K562 (cell line): ENCODE measurements around the gene ARFGAP3. TPM values are rescaled to one million over a fixed set of nuclear protein-coding genes. Genes with fewer than 3 reads are reported as not detected.

Experiments used
- ARID3A ChIP-seq: IDR thresholded peaks from 2 replicates; pipeline ENCODE4 v1.6.1; 2012; ENCODE audit warnings: low read depth, low read length, improper control_type of control experiment, borderline replicate concordance
- CC2D1A ChIP-seq: fragments of 450-650 bp; IDR thresholded peaks from 2 replicates; pipeline ENCODE4 v1.6.1; 2017; ENCODE audit warnings: mild to moderate bottlenecking
- CCNT2 ChIP-seq: IDR thresholded peaks from 2 replicates; pipeline ENCODE4 v1.6.1; 2011; ENCODE audit warnings: borderline replicate concordance, low read depth, mild to moderate bottlenecking, moderate library complexity, mixed read lengths, low read length; ENCODE audit not compliant: insufficient read length; ENCODE audit errors: extremely low read depth
- FOXP1 ChIP-seq: sonication (generic); formaldehyde crosslinking; IDR thresholded peaks from 2 replicates; pipeline ENCODE4 v1.8.0; 2022; ENCODE audit warnings: mild to moderate bottlenecking, missing genetic modification reagents
- HOXB6 ChIP-seq: fragments of 250-450 bp; sonication (Bioruptor Pico); IDR thresholded peaks from 2 replicates; pipeline ENCODE4 v1.5.1; 2022; ENCODE audit warnings: mild to moderate bottlenecking, borderline replicate concordance
- PTRF ChIP-seq: fragments of 450-650 bp; IDR thresholded peaks from 2 replicates; pipeline ENCODE4 v1.6.1; 2016; ENCODE audit warnings: mild to moderate bottlenecking, missing genetic modification characterization, missing compliant biosample characterization
- RB1 ChIP-seq: fragments of 450-650 bp; IDR thresholded peaks from 2 replicates; pipeline ENCODE4 v1.6.1; 2017; ENCODE audit warnings: low read depth, mild to moderate bottlenecking
- SMARCA4 ChIP-seq: fragments of 450-650 bp; IDR thresholded peaks from 2 replicates; pipeline ENCODE4 v1.6.1; 2016
- SRF ChIP-seq, 2 experiments: fragments of 250-450, 450-650 bp in 1 of 2; sonication (Bioruptor Pico) in 1 of 2; sonication (generic) in 1 of 2; formaldehyde crosslinking; IDR thresholded peaks; 2 replicates each; pipeline versions ENCODE4 v1.5.0 to v1.5.1; 2020 to 2022; ENCODE audit warnings: mild to moderate bottlenecking in 1 of 2, missing genetic modification reagents in 1 of 2
- TSC22D4 ChIP-seq: fragments of 450-650 bp; IDR thresholded peaks from 2 replicates; pipeline ENCODE4 v1.6.1; 2016; ENCODE audit warnings: missing genetic modification characterization, missing biosample characterization, control low read depth
- XRCC3 ChIP-seq: fragments of 450-650 bp; IDR thresholded peaks from 2 replicates; pipeline ENCODE4 v1.6.1; 2017; ENCODE audit warnings: mild to moderate bottlenecking, moderate library complexity
- polyA plus RNA-seq, 8 experiments: library from polyadenylated mRNA; depleted of rRNA in 4 of 8; stranded (reverse) in 5 of 8; unstranded in 3 of 8; fragments of >200 nt; fragmentation: Nextera tagmentation in 2 of 8; fragmentation: Illumina TruSeq in 1 of 8; extraction: Ambion mirVana in 2 of 8; extraction: Trizol in 1 of 8; gene quantifications; 2 replicates each; pipeline versions ENCODE4 v1.2.1 to v1.2.3, GENCODE V29; 2011 to 2014; ENCODE audit warnings: inconsistent platforms in 1 of 8, missing spikeins in 1 of 8
- total RNA-seq, 7 experiments: library from RNA; depleted of rRNA in 6 of 7; stranded (reverse); fragments of >200 nt in 6 of 7; fragmentation: Illumina TruSeq in 2 of 7; extraction: Trizol in 2 of 7; gene quantifications; 2 replicates each; pipeline versions ENCODE4 v1.2.1 to v1.2.3, GENCODE V29; 2011 to 2021; ENCODE audit warnings: low replicate concordance in 1 of 7
- TF ChIP-seq, protein P1 (sequence below): fragments of 250-450 bp; sonication (Bioruptor Pico); IDR thresholded peaks from 2 replicates; pipeline ENCODE4 v1.8.0; 2022; ENCODE audit warnings: moderate library complexity, mild to moderate bottlenecking, inconsistent platforms
- TF ChIP-seq, protein P2 (sequence below): fragments of 450-650 bp; IDR thresholded peaks from 2 replicates; pipeline ENCODE4 v1.6.1; 2016; ENCODE audit warnings: mild to moderate bottlenecking, moderate library complexity

Gene ARFGAP3
- total and polyA plus RNA-seq, 9 of the 15 experiments (the other 6 are each of a cell fraction or from before 2014, with no cell fraction given), result 14.2 to 31.9 (median 22.7) TPM

- TF ChIP-seq, protein P1, sequence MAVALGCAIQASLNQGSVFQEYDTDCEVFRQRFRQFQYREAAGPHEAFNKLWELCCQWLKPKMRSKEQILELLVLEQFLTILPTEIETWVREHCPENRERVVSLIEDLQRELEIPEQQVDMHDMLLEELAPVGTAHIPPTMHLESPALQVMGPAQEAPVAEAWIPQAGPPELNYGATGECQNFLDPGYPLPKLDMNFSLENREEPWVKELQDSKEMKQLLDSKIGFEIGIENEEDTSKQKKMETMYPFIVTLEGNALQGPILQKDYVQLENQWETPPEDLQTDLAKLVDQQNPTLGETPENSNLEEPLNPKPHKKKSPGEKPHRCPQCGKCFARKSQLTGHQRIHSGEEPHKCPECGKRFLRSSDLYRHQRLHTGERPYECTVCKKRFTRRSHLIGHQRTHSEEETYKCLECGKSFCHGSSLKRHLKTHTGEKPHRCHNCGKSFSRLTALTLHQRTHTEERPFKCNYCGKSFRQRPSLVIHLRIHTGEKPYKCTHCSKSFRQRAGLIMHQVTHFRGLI (CRISPR knock-in tag), result no peak
- no peak for TF ChIP-seq SMARCA4
- 0 out of 4 replicates have a peak, but pooled peaks of 1 of the 2 experiments have one; percentile 17 for TF ChIP-seq SRF (CRISPR knock-in tag; IDR thresholded peaks at IDR 0.05)
- peak; percentile 94 for TF ChIP-seq FOXP1
- no peak for TF ChIP-seq XRCC3
- TF ChIP-seq HOXB6 (CRISPR knock-in tag), result no peak
- TF ChIP-seq CC2D1A, result no peak
- TF ChIP-seq ARID3A, result no peak
- TF ChIP-seq RB1, result peak; percentile 29; the same call in 1 of the 2 replicates
- TF ChIP-seq TSC22D4, result no peak
- TF ChIP-seq CCNT2, result peak; percentile 39
- TF ChIP-seq PTRF (tag), result no peak
- TF ChIP-seq, protein P2, sequence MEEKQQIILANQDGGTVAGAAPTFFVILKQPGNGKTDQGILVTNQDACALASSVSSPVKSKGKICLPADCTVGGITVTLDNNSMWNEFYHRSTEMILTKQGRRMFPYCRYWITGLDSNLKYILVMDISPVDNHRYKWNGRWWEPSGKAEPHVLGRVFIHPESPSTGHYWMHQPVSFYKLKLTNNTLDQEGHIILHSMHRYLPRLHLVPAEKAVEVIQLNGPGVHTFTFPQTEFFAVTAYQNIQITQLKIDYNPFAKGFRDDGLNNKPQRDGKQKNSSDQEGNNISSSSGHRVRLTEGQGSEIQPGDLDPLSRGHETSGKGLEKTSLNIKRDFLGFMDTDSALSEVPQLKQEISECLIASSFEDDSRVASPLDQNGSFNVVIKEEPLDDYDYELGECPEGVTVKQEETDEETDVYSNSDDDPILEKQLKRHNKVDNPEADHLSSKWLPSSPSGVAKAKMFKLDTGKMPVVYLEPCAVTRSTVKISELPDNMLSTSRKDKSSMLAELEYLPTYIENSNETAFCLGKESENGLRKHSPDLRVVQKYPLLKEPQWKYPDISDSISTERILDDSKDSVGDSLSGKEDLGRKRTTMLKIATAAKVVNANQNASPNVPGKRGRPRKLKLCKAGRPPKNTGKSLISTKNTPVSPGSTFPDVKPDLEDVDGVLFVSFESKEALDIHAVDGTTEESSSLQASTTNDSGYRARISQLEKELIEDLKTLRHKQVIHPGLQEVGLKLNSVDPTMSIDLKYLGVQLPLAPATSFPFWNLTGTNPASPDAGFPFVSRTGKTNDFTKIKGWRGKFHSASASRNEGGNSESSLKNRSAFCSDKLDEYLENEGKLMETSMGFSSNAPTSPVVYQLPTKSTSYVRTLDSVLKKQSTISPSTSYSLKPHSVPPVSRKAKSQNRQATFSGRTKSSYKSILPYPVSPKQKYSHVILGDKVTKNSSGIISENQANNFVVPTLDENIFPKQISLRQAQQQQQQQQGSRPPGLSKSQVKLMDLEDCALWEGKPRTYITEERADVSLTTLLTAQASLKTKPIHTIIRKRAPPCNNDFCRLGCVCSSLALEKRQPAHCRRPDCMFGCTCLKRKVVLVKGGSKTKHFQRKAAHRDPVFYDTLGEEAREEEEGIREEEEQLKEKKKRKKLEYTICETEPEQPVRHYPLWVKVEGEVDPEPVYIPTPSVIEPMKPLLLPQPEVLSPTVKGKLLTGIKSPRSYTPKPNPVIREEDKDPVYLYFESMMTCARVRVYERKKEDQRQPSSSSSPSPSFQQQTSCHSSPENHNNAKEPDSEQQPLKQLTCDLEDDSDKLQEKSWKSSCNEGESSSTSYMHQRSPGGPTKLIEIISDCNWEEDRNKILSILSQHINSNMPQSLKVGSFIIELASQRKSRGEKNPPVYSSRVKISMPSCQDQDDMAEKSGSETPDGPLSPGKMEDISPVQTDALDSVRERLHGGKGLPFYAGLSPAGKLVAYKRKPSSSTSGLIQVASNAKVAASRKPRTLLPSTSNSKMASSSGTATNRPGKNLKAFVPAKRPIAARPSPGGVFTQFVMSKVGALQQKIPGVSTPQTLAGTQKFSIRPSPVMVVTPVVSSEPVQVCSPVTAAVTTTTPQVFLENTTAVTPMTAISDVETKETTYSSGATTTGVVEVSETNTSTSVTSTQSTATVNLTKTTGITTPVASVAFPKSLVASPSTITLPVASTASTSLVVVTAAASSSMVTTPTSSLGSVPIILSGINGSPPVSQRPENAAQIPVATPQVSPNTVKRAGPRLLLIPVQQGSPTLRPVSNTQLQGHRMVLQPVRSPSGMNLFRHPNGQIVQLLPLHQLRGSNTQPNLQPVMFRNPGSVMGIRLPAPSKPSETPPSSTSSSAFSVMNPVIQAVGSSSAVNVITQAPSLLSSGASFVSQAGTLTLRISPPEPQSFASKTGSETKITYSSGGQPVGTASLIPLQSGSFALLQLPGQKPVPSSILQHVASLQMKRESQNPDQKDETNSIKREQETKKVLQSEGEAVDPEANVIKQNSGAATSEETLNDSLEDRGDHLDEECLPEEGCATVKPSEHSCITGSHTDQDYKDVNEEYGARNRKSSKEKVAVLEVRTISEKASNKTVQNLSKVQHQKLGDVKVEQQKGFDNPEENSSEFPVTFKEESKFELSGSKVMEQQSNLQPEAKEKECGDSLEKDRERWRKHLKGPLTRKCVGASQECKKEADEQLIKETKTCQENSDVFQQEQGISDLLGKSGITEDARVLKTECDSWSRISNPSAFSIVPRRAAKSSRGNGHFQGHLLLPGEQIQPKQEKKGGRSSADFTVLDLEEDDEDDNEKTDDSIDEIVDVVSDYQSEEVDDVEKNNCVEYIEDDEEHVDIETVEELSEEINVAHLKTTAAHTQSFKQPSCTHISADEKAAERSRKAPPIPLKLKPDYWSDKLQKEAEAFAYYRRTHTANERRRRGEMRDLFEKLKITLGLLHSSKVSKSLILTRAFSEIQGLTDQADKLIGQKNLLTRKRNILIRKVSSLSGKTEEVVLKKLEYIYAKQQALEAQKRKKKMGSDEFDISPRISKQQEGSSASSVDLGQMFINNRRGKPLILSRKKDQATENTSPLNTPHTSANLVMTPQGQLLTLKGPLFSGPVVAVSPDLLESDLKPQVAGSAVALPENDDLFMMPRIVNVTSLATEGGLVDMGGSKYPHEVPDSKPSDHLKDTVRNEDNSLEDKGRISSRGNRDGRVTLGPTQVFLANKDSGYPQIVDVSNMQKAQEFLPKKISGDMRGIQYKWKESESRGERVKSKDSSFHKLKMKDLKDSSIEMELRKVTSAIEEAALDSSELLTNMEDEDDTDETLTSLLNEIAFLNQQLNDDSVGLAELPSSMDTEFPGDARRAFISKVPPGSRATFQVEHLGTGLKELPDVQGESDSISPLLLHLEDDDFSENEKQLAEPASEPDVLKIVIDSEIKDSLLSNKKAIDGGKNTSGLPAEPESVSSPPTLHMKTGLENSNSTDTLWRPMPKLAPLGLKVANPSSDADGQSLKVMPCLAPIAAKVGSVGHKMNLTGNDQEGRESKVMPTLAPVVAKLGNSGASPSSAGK, result peak; percentile 99
Measured at GRCh38 chr22:42856865-42857704, at the start of gene ARFGAP3 (continued).
